Lung microvascular endothelial cell (primary cell): ENCODE measurements around the gene ANKS3. TPM values are rescaled to one million over a fixed set of nuclear protein-coding genes. Genes with fewer than 3 reads are reported as not detected.

Experiments used
- DNase-seq, 2 donors: peaks; one replicate each; pipeline versions ENCODE4 v3.0.0 to v3.0.0-alpha.2; 2010; ENCODE audit warnings: low read depth in 2 of 2
- total RNA-seq: library from RNA; depleted of rRNA; stranded (reverse); fragments of >200 nt; gene quantifications from 2 replicates; pipeline ENCODE4 v1.2.1, GENCODE V29; 2014

The ANKS3 gene
- total RNA-seq, 1 donor from 2014 or later, result 21.2 TPM

GRCh38 chr16:4728676-4729075, 5.4 kb downstream of the ANKS3 start:
- no peak for DNase-seq

DNA sequence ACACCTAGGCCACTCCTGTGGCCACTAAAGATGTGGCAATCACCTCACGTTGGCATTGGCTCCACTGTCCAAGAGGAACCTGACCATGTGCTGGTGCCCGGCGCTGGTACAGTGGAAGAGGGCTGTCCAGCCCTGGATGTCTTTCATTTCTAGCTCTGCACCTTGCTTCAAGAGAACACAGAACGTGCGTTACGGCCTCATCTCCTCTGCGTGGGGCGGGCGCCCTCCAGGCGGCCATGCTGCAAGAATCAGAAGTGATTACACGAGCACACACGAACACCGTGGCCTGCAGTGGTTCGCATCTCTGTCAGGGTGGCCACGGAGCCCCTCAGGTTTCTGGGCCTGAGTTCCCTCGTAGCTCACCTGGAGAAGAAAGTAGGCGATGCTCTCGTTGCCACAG, 7.5 kb downstream of the ANKS3 start:
- DNase-seq, result no peak

DNA sequence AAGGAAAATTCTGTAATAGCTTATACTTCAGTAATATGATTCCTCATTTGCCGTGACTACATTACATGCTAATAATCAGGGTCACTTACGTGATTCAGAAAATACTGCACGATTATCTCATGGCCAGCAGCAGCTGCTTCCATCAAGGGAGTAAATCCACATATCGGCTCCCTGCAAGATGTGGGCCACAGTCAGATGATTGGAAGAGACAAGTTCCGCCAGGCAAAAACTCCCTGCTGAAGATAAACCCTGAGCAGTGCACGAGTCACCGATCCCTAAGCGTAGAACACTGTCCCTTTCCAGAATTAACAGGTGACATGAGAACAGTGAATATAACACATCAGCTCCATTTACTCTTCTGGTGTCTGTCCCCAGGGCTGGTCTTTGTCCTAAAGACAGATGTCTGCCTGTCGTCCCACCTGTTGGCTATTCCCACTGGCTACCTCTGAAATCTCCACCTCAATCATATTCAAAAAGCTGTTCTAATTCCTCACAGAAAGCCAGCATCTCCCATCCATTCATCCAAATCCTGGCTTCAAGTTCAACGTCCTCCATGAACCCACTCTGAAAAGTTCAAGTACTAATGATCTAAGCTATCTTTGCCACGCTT, 9.3 kb downstream of the ANKS3 start:
- DNase-seq, result no peak

- no peak for DNase-seq
Observed at GRCh38 chr16:4723071-4723767, 10.9 kb downstream of the ANKS3 start.

DNA sequence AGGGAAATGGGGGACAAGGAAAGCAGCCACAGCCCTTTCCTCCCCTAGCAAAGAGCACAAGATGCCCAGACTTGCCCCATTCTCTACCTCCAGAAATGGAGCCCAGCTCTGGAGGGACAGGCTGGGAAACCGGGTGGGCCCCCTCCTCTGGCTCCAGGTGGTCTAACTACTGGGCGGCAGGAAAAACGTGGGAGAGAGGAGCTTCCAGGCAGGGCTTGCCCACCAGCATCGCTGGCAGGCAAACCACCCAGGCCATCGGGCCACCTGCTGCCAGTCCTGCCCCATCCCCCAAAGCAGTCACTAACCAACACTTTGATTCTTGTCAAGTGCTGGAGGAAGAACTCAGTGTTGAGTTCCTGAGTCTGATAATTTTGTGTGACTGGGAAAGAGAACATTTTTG, 15.6 kb downstream of the ANKS3 start:
- DNase-seq, result no peak

- no peak for DNase-seq
Observed at GRCh38 chr16:4714996-4715395, 19.1 kb downstream of the ANKS3 start.

- no peak for DNase-seq
Observed at GRCh38 chr16:4713663-4714501, 20.2 kb downstream of the ANKS3 start.

DNA sequence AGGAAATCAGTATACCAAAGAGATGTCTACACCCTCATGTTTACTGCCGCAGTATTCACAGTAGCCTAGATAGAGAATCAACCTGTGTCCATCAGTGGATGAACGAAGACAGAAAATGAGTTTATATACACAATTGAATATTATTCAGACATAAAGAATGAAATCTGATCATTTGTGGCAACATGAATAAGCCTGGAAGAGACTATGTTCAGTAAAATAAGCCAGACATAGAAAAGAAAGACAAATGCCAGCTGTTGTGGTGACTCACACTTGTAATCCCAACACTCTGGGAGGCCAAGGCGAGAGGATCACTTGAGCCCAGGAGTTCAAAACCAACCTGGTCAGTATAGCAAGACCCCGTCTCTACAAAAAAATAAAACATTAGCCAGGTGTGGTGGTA, 24.6 kb downstream of the ANKS3 start:
- DNase-seq, result no peak

DNA sequence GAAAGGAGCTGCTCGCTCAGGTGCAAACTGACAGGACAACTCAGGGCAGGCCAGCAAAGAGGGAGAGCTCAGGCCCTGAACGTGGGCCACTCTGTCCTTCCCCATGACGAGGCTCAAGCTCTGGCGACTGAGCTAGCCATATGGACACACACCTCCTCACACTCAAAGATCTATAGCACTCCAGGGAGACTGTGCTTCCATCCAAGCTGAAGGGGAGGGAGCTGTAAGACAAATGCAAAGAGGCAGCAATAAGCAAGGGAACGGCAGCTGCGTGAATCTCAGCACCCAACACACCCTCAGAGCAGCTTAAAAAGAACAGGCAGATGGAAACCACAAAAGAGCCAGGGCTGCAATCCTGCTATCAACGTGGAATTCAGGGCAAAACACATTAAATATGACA, 27.2 kb downstream of the ANKS3 start:
- DNase-seq, result no peak

- no peak for DNase-seq
Observed at GRCh38 chr16:4704913-4705312, 29.2 kb downstream of the ANKS3 start.

DNA sequence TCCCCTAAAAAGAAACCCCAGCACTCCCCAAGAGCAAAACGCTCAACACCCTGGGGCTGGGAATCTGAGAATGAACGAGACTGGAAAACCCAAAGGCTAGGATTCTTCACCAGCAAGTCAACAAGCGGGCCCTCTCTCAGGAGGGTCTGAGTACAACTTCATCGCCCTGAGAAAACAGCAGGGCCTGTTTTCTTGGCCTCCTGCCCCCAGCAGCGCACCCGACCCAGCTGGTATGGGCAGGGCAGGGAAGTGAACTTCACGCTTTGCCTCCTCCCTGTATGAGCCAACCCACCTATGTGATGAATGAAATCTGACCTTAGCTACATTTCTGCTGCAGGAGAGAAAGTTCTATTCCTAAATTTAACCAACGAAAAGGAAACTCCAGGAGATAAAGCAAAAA, 29.6 kb downstream of the ANKS3 start:
- DNase-seq, result no peak

DNA sequence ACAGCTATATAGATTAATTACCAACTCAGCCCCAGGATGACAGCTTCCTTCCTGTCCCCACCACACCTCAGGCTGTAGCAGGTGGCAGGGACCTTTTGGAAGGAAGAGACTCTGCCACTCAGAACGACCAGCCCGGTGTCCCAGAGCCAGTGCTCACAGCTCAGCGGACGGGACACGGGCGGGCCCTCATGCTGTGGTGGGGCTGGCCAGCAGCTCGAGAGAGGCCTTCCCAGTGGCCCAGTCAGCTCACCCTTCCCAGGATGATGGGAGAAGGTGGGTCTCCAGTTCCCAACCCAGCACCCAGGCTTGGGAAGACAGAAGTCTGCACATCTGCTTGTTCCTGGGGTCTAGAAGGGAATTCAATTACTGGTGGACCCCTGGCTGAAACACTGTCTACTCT, 30.2 kb downstream of the ANKS3 start:
- DNase-seq, result no peak

GRCh38 chr16:4702466-4702808, 31.6 kb downstream of the ANKS3 start:
- DNase-seq, result no peak

DNA sequence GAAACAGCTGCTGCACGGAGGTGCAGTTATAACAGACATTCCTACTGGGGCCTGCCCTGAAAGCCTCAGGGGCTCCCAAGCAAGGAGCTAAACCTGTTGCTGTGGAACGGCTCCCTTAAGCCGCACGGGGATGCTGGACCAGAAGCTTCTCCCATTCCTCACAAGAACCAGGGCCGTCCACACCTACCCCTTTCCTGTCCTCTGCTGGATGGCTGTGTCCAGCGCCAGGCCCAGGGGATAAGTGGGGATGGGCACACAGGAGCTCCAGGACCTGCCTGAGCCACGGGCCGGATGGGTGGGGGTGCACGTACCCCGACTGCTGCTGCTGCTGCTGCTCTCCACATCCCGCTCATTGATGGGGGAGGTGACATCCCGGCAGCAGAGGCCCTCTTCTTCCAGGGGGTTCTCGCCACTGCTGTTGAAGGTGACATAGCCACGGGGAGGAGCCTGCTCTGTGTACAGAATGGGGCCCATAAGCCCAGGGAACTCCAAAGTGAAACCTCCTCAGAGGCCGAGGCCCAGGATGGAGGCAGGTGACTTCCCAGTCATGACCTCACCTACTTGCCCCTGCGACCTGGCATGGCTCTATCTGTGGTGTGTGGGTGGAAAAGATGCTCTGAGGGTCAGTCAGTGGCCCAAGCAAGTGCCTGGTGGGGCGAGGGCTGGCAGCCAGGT, 32.1 kb downstream of the ANKS3 start:
- no peak for DNase-seq

DNA sequence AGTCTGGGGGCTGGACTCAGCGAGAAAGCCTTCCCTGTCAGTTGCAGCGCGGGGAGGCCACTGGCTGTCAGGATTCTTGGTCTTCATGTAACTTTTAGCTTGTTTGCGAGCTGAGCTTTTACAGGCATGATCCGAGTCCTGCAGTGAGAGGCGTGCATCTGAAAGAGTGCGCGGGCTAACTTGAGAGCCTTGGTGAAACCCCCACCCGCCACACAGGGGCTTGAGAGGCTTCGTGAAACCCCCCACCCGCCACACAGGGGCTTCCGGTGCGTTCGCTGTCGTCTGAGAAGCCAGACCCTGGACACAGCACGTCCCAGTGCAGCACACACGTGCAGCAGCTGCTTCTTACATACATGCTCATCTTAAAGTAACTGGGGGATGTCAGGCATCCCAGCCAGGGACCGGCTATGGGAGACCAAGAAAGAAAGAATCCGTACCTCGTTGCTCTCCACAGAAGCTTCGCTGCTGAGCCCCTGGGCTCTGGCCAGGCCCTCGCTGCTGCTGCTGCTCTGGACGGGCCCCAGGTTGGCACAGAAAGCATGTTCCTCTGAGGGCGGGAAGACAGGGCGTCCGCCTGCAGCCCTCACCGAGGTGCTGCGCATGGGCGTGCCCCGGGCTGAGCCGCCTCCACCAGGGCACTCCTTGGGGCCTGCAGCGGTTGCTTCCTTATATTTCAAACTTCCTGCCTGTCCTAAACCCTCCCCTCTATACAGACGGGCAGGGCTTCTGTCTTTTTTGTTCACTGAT, 32.9 kb downstream of the ANKS3 start:
- no peak for DNase-seq

DNA sequence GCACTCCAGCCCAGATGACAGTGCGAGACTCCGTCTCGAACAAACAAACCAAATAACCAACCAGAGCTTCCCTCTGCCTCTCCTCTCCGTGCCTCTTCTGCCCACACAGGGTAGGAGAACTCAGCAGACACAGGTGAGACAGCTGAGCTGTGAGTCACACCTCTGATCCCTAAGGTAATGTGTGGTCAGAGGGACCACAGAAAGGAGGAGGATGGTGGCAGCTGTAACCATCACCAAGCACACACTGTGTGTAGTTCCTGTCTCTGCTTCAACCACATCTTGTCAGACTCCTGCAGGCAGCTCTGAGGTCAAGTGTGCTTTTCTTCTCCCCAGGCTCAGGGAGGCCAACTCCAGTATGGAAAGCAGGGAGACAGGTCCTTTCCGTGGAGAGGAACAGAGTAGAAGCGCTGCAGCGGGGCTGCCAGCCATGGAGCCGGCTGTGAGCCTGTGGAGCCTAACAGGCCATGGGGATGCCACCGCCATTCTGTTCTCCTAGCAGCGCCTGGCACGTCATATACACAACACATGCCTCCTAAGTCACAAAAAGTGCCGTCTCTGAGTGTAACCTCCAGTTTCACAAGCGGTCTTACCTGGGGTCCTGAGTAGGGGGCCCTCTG, 33.6 kb downstream of the ANKS3 start:
- DNase-seq, result no peak

GRCh38 chr16:4699046-4699556, 35.0 kb downstream of the ANKS3 start:
- no peak for DNase-seq

- no peak for DNase-seq
Observed at GRCh38 chr16:4698321-4699045, 35.6 kb downstream of the ANKS3 start.

DNA sequence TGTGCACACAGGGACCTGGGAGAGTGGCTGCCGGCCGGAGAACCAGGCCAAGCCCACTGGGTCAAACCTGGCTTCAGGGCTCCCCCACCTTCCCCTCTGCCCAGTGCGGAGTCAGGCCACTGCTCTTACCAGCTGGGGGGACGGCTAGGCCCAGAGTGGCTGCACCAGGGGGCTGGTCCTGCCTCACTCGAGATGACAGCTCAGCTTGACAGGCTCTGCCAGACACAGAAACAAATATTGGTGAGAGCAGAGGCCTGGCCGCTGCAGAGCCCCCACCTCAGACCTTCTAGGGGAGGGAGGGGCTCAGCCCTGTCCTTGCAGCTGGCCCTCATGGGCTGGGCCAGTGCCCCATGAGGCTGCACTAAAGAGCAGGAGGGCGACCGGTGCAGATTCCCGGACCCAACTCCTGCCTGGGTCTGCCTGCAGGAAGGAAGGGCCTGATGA, 36.2 kb downstream of the ANKS3 start:
- DNase-seq, result no peak
